Sigmoid colon (tissue), 3 donors: ENCODE measurements around the gene SCRN3.

ENCODE experiments used
- POLR2A ChIP-seq, 2 donors: fragments of 450-650 bp; IDR thresholded peaks; one replicate each; pipeline ENCODE4 v1.6.1; 2016; ENCODE audit warnings: antibody characterized with exemption in 2 of 2, mild to moderate bottlenecking in 2 of 2, moderate library complexity in 2 of 2
- TF ChIP-seq, protein P1 (sequence below), 4 experiments: fragments of 450-650 bp in 3 of 4; fragments of 200-600 bp in 1 of 4; IDR thresholded peaks; one replicate each; pipeline ENCODE4 v1.5.1; 2016 to 2019; ENCODE audit warnings: antibody characterized with exemption in 4 of 4, mild to moderate bottlenecking in 3 of 4, moderate library complexity in 2 of 4

DNA sequence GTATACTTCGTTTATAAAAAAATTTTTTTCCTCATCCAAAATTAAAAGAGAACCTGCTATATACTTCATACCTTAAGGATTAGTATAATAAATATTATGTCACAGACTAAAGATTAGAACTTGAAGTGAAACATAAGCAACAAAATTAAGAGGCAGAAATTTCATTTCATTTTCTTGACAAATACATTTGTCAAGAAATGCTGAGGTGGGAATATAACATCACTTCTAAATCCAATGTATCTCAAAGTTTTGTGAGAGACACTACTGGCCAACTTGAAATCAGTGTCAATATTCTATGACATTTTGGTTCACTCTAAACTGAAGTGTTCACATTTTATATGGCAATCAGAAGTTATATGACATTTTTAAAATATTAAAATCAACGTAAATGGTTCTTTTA is 43.8 kb downstream of the SCRN3 start:
- TF ChIP-seq, protein P1, sequence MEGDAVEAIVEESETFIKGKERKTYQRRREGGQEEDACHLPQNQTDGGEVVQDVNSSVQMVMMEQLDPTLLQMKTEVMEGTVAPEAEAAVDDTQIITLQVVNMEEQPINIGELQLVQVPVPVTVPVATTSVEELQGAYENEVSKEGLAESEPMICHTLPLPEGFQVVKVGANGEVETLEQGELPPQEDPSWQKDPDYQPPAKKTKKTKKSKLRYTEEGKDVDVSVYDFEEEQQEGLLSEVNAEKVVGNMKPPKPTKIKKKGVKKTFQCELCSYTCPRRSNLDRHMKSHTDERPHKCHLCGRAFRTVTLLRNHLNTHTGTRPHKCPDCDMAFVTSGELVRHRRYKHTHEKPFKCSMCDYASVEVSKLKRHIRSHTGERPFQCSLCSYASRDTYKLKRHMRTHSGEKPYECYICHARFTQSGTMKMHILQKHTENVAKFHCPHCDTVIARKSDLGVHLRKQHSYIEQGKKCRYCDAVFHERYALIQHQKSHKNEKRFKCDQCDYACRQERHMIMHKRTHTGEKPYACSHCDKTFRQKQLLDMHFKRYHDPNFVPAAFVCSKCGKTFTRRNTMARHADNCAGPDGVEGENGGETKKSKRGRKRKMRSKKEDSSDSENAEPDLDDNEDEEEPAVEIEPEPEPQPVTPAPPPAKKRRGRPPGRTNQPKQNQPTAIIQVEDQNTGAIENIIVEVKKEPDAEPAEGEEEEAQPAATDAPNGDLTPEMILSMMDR (IDR thresholded peaks at IDR 0.05): no peak
- no peak for TF ChIP-seq POLR2A (IDR thresholded peaks at IDR 0.05)
